K562 (cell line): Measurements from ENCODE around the gene ZBTB25. TPM values are rescaled to one million over a fixed set of nuclear protein-coding genes. Genes with fewer than 3 reads are reported as not detected.

ENCODE experiments used
- TCF7 ChIP-seq: sonication (generic); IDR thresholded peaks from 2 replicates; pipeline ENCODE4 v1.6.1; 2016; ENCODE audit warnings: antibody characterized with exemption, borderline replicate concordance
- ZKSCAN8 ChIP-seq: fragments of 200-800 bp; sonication (Bioruptor generic); IDR thresholded peaks from 2 replicates; pipeline ENCODE4 v1.6.1; 2016; ENCODE audit warnings: missing genetic modification characterization, missing compliant biosample characterization
- ZNF318 ChIP-seq, 2 experiments: fragments of 450-650 bp; IDR thresholded peaks; 2 replicates each; pipeline ENCODE4 v1.6.1; 2016; ENCODE audit warnings: mild to moderate bottlenecking in 2 of 2, borderline replicate concordance in 1 of 2, low read depth in 1 of 2, moderate library complexity in 1 of 2
- polyA plus RNA-seq, 8 experiments: library from polyadenylated mRNA; depleted of rRNA in 4 of 8; stranded (reverse) in 5 of 8; unstranded in 3 of 8; fragments of >200 nt; fragmentation: Nextera tagmentation in 2 of 8; fragmentation: Illumina TruSeq in 1 of 8; extraction: Ambion mirVana in 2 of 8; extraction: Trizol in 1 of 8; gene quantifications; 2 replicates each; pipeline versions ENCODE4 v1.2.1 to v1.2.3, GENCODE V29; 2011 to 2014; ENCODE audit warnings: inconsistent platforms in 1 of 8, missing spikeins in 1 of 8
- total RNA-seq, 7 experiments: library from RNA; depleted of rRNA in 6 of 7; stranded (reverse); fragments of >200 nt in 6 of 7; fragmentation: Illumina TruSeq in 2 of 7; extraction: Trizol in 2 of 7; gene quantifications; 2 replicates each; pipeline versions ENCODE4 v1.2.1 to v1.2.3, GENCODE V29; 2011 to 2021; ENCODE audit warnings: low replicate concordance in 1 of 7

Gene ZBTB25
- total and polyA plus RNA-seq, 9 of the 15 experiments (the other 6 are each of a cell fraction or from before 2014, with no cell fraction given), result 0.61 to 3.9 (median 2.3) TPM

- TF ChIP-seq ZNF318 (IDR thresholded peaks at IDR 0.05; ENCODE audit: borderline replicate concordance in 1 of 2, low read depth in 1 of 2) (no peak), TCF7 (no peak), ZKSCAN8 (CRISPR knock-in tag) (no peak)
Observed at GRCh38 chr14:64515053-64515452, 11.4 kb upstream of the ZBTB25 start (continued).
